Heart left ventricle (tissue), 16 donors: ENCODE measurements around the gene SPATA4. TPM values are rescaled to one million over a fixed set of nuclear protein-coding genes. Genes with fewer than 3 reads are reported as not detected.

ENCODE experiments used
- ATAC-seq, 4 donors: fragments of 200-7000 bp; cut with Tn5 transposase; one replicate each; pipeline ENCODE4 v1.9.1; 2020 to 2022; ENCODE audit warnings: moderate library complexity in 4 of 4, mild to moderate bottlenecking in 3 of 4, moderate number of reproducible peaks in 1 of 4
- DNase-seq, 5 donors: peaks; one replicate each; pipeline ENCODE4 v3.0.0-alpha.2; 2020
- H3K27ac ChIP-seq, 12 donors: fragments of 200-600 bp; sonication (generic) in 4 of 12; one replicate each; pipeline versions ENCODE4 v1.5.0 to v1.8.0; 2016 to 2022; ENCODE audit warnings: mild to moderate bottlenecking in 2 of 12
- H3K27me3 ChIP-seq, 9 donors: fragments of 200-600 bp; sonication (generic) in 2 of 9; one replicate each; pipeline versions ENCODE4 v1.5.1 to v1.8.0; 2016 to 2022; ENCODE audit warnings: mild to moderate bottlenecking in 3 of 9
- H3K36me3 ChIP-seq, 9 donors: fragments of 200-600 bp; sonication (generic) in 2 of 9; one replicate each; pipeline versions ENCODE4 v1.5.0 to v1.8.0; 2018 to 2022; ENCODE audit warnings: mild to moderate bottlenecking in 2 of 9
- H3K4me1 ChIP-seq, 12 donors: fragments of 200-600 bp; sonication (generic) in 4 of 12; one replicate each; pipeline versions ENCODE4 v1.5.0 to v1.8.0; 2016 to 2022; ENCODE audit warnings: mild to moderate bottlenecking in 3 of 12
- H3K4me3 ChIP-seq, 12 donors: fragments of 200-600 bp; sonication (generic) in 4 of 12; one replicate each; pipeline versions ENCODE4 v1.5.0 to v1.8.0; 2017 to 2022; ENCODE audit warnings: mild to moderate bottlenecking in 9 of 12, moderate library complexity in 4 of 12
- H3K9me3 ChIP-seq, 12 donors: fragments of 200-600 bp; sonication (generic) in 4 of 12; one replicate each; pipeline versions ENCODE4 v1.5.0 to v1.8.0; 2016 to 2022; ENCODE audit warnings: mild to moderate bottlenecking in 1 of 12
- CTCF ChIP-seq, 12 donors: fragments of 200-600 bp; sonication (generic) in 4 of 12; IDR thresholded peaks; one replicate each; pipeline versions ENCODE4 v1.5.0 to v1.8.0; 2018 to 2022; ENCODE audit warnings: antibody characterized with exemption in 12 of 12, mild to moderate bottlenecking in 5 of 12
- POLR2A ChIP-seq, 2 donors: fragments of 450-650 bp; IDR thresholded peaks; one replicate each; pipeline ENCODE4 v1.6.1; 2017; ENCODE audit warnings: antibody characterized with exemption in 2 of 2, mild to moderate bottlenecking in 2 of 2, moderate library complexity in 2 of 2
- WGBS, 4 donors: extraction: QIAGEN DNeasy Blood & Tissue Kit in 2 of 4; methylation state at CpG; one replicate each; pipeline versions ENCODE4 v1.1.5 to v1.1.7; 2013 to 2018; 5-methylcytosine and 5-hydroxymethylcytosine counted together
- intact Hi-C, 10 donors: fragments of 100-400 bp; cut with DNase I; formaldehyde crosslinking; loops; one replicate each; pipeline versions ENCODE4 v1.11.1 to v1.14.2; 2022
- polyA plus RNA-seq, 2 donors: library from polyadenylated mRNA; stranded (reverse); fragments of 200-250 nt; gene quantifications; one replicate each; pipeline ENCODE4 v1.2.3, GENCODE V29; 2013
- total RNA-seq, 9 donors: library from RNA; depleted of rRNA in 2 of 9; stranded (reverse); fragments of >200 nt in 2 of 9; fragmentation: NEBNext Ultra II Directional in 3 of 9; extraction: Animal tissue kit (Norgen Biotek cat#: 25700) in 3 of 9; gene quantifications; one replicate each; pipeline versions ENCODE4 v1.1.0 to v1.2.4, GENCODE V29; 2016 to 2023
- donor health status: ischemic (EF 13 %, LVEDD 7.1; RV severe dilation, severe dysfunction).
- donor health status: healthy with polysubstance abuse.
- donor health status: DM: no; HTN: yes; CAD: no.
- donor health status: DM: no; HTN: no; CAD: no.
- donor health status: ischemic (EF 25% LVEDD 6.9; RV normal size, moderate dysfunction).
- donor health status: ischemic (EF 25% LVEDD 5.7; RV mildly dilated, moderate dysfunction).
- donor health status: healthy.
- donor health status: DM: yes; HTN: yes; CAD: no.
- donor health status: ischemic (EF 35%, LVEDD 5.7; RV mildly dilated, moderate dysfunction).
- donor health status: nonischemic (EF 11% LVEDD 7.7; RV severe dilation, severe dysfunction).
- donor health status: DM: yes; HTN: yes; CAD: no.
- donor health status: PGD.
- donor health status: ischemic (EF 29% LVEDD 5.4; RV normal size, mild dysfunction).
- donor health status: nonischemic (EF 23%, LVEDD 6.1; RV moderate dilation, normal function).

Gene SPATA4
- total and polyA plus RNA-seq, 11 donors, result 0.25 to 0.84 (median 0.53) TPM; not detected in 4

GRCh38 chr4:176210579-176211296, 15.4 kb upstream of the SPATA4 start:
- WGBS, 4 donors, result 69 to 80% (median 78%) methylated on average over 7 of the region's 7 CpGs
- intact Hi-C loops, result no loop called here

GRCh38 chr4:176210101-176210500, 14.7 kb upstream of the SPATA4 start:
- Histone ChIP-seq H3K9me3 (peaks cover 0 to 11% (median 0%) of the 10 kb centered on the region in 12 donors), H3K27ac (no peak overlapping the region), H3K36me3 (no peaks in the 10 kb centered on the region), H3K27me3 (no peaks in the 10 kb centered on the region), H3K4me3 (no peak overlapping the region), H3K4me1 (peaks cover 0 to 6% (median 0%) of the 10 kb centered on the region in 12 donors)
- intact Hi-C loops, result no loop called here
- ATAC-seq (no peak), DNase-seq (no peak)
- 81 to 89% (median 84%) methylated on average over 3 of the region's 3 CpGs for WGBS, 4 donors
- TF ChIP-seq POLR2A (IDR thresholded peaks at IDR 0.05), result no peak
- TF ChIP-seq CTCF (IDR thresholded peaks at IDR 0.05), result no peak

More at GRCh38 chr4:176210579-176211296, 15.4 kb upstream of the SPATA4 start:
- no peak overlapping the region for H3K4me3 ChIP-seq
- no peak for DNase-seq
- no peaks in the 10 kb centered on the region for H3K27me3 ChIP-seq
- TF ChIP-seq CTCF (IDR thresholded peaks at IDR 0.05) (no peak), POLR2A (IDR thresholded peaks at IDR 0.05) (no peak)
- H3K36me3 ChIP-seq, result no peaks in the 10 kb centered on the region
- ATAC-seq, result no peak
- H3K4me1 ChIP-seq, result peaks cover 0 to 6% (median 0%) of the 10 kb centered on the region in 12 donors
- peaks cover 0 to 11% (median 0%) of the 10 kb centered on the region in 12 donors for H3K9me3 ChIP-seq
- no peak overlapping the region for H3K27ac ChIP-seq

GRCh38 chr4:176209535-176209934, 14.2 kb upstream of the SPATA4 start:
- DNase-seq (no peak), ATAC-seq (no peak)
- Histone ChIP-seq H3K36me3 (no peaks in the 10 kb centered on the region), H3K27ac (no peak overlapping the region), H3K27me3 (no peaks in the 10 kb centered on the region), H3K9me3 (peaks cover 0 to 11% (median 0%) of the 10 kb centered on the region in 12 donors), H3K4me1 (peaks cover 0 to 6% (median 0%) of the 10 kb centered on the region in 12 donors), H3K4me3 (no peak overlapping the region)
- intact Hi-C loops, result no loop called here
- TF ChIP-seq CTCF (IDR thresholded peaks at IDR 0.05) (no peak), POLR2A (IDR thresholded peaks at IDR 0.05) (no peak)
- WGBS, 4 donors, result 87 to 93% (median 89%) methylated on average over 4 of the region's 4 CpGs

GRCh38 chr4:176207839-176208238, 12.5 kb upstream of the SPATA4 start:
- ATAC-seq (peak in 3 of 4 donors; percentile 42 to 76 (median 69)), DNase-seq (peak in 1 of 5 donors; percentile 31)
- WGBS, 4 donors, result 45 to 65% (median 50%) methylated on average over 5 of the region's 5 CpGs

More at GRCh38 chr4:176207839-176208238, 12.5 kb upstream of the SPATA4 start:
- intact Hi-C loops, result no loop called here
- Histone ChIP-seq H3K36me3 (no peaks in the 10 kb centered on the region), H3K9me3 (peaks cover 0 to 11% (median 0%) of the 10 kb centered on the region in 12 donors), H3K27ac (no peak overlapping the region), H3K4me3 (no peak overlapping the region), H3K4me1 (peaks cover 0 to 6% (median 0%) of the 10 kb centered on the region in 12 donors), H3K27me3 (no peaks in the 10 kb centered on the region)
- TF ChIP-seq POLR2A (IDR thresholded peaks at IDR 0.05), result no peak
- TF ChIP-seq CTCF (IDR thresholded peaks at IDR 0.05), result no peak
